IPS DF 4.7 (cell line): ENCODE data around the gene FRMD4A.

Source experiments
- DNase-seq: peaks from one replicate; pipeline ENCODE4 v3.0.0-alpha.2; 2013; ENCODE audit warnings: low spot score; ENCODE audit errors: extremely low read depth

FRMD4A gene

GRCh38 chr10:13705526-13706174 lies 625.1 kb downstream of the FRMD4A start:
- DNase-seq: no peak

GRCh38 chr10:13704964-13705363 lies 625.8 kb downstream of the FRMD4A start:
- DNase-seq: no peak

- DNase-seq: no peak
Measured at GRCh38 chr10:13703997-13704536, 626.7 kb downstream of the FRMD4A start.

- DNase-seq: no peak
Measured at GRCh38 chr10:13703101-13703818, 627.5 kb downstream of the FRMD4A start.

GRCh38 chr10:13701157-13701919 lies 629.4 kb downstream of the FRMD4A start:
- no peak for DNase-seq

GRCh38 chr10:13700473-13701144 lies 630.1 kb downstream of the FRMD4A start:
- no peak for DNase-seq

GRCh38 chr10:13699216-13699615 lies 631.5 kb downstream of the FRMD4A start:
- DNase-seq: no peak

GRCh38 chr10:13698217-13698616 lies 632.5 kb downstream of the FRMD4A start:
- no peak for DNase-seq

- no peak for DNase-seq
Measured at GRCh38 chr10:13696071-13696470, 634.7 kb downstream of the FRMD4A start.

- DNase-seq: no peak
Measured at GRCh38 chr10:13695588-13695987, 635.1 kb downstream of the FRMD4A start.

- no peak for DNase-seq
Measured at GRCh38 chr10:13693783-13694700, 636.7 kb downstream of the FRMD4A start.

GRCh38 chr10:13690281-13690825 lies 640.4 kb downstream of the FRMD4A start:
- DNase-seq: no peak

- DNase-seq: no peak
Measured at GRCh38 chr10:13686331-13686752, 644.4 kb downstream of the FRMD4A start.

GRCh38 chr10:13685885-13686284 lies 644.8 kb downstream of the FRMD4A start:
- DNase-seq: no peak

GRCh38 chr10:13684806-13685482 lies 645.8 kb downstream of the FRMD4A start:
- no peak for DNase-seq

GRCh38 chr10:13684252-13684791 lies 646.4 kb downstream of the FRMD4A start:
- no peak for DNase-seq

- DNase-seq: no peak
Measured at GRCh38 chr10:13683017-13683416, 647.7 kb downstream of the FRMD4A start.

GRCh38 chr10:13681960-13682359 lies 648.8 kb downstream of the FRMD4A start:
- no peak for DNase-seq

- DNase-seq: no peak
Measured at GRCh38 chr10:13681528-13681927, 649.2 kb downstream of the FRMD4A start.
